Limb (tissue), 2 donors: ENCODE results near the gene ARPIN.

Source experiments
- DNase-seq, 2 donors: peaks; one replicate each; pipeline ENCODE4 v3.0.0-alpha.2; 2016; ENCODE audit errors: extremely low spot score in 2 of 2

Gene ARPIN

GRCh38 chr15:89845305-89845893 lies 67.4 kb downstream of the ARPIN start:
- no peak for DNase-seq
